ENCODE data around the gene AP1B1.

Gene AP1B1

DNA sequence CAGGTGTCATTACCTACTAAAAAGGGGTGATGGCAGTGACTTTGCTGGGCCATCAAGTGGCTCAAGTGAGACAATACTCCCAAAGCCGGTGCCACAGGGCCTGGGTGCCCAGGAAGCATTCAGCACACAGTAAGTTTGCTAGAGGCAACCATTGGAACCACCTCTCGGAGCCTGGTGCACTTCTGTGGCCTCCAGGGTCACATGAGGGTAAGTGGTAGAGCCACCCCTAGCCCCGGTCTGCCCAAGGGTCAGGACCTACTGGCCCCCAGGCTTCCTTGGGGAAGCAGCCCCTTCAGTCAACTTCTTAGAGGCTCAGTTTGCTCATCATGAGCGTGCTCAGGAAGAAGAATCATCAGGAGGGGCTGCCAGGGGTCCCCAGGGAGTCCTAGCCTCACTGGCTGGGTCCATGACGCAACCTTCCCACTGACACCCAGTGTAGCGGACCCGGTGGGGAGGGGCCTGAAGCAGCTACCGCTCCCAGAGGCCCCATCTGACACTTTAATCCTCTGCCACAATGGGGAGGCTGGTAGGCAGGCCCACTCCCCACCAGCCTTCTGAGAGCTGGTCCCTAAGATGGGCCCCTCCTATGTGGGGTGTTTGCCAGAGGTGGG, 55.4 kb downstream of the AP1B1 start:
- Histone ChIP-seq H3K27ac (ENCODE audit: low read depth, low read length) (no peak overlapping the region), H3K4me3 (ENCODE audit: low read depth, low read length) (no peak overlapping the region), H2AFZ (ENCODE audit: low read length, unreplicated experiment) (no peak overlapping the region), H3K27me3 (ENCODE audit: insufficient read depth, low read length) (no peaks in the 10 kb centered on the region), H3K79me2 (ENCODE audit: control insufficient read depth, insufficient read depth, low read length, unreplicated experiment) (no peaks in the 10 kb centered on the region), H3K36me3 (ENCODE audit: insufficient read depth, low read length) (no peaks in the 10 kb centered on the region), H3K4me1 (ENCODE audit: control insufficient read depth, insufficient read depth, low read length, unreplicated experiment) (no peaks in the 10 kb centered on the region)

DNA sequence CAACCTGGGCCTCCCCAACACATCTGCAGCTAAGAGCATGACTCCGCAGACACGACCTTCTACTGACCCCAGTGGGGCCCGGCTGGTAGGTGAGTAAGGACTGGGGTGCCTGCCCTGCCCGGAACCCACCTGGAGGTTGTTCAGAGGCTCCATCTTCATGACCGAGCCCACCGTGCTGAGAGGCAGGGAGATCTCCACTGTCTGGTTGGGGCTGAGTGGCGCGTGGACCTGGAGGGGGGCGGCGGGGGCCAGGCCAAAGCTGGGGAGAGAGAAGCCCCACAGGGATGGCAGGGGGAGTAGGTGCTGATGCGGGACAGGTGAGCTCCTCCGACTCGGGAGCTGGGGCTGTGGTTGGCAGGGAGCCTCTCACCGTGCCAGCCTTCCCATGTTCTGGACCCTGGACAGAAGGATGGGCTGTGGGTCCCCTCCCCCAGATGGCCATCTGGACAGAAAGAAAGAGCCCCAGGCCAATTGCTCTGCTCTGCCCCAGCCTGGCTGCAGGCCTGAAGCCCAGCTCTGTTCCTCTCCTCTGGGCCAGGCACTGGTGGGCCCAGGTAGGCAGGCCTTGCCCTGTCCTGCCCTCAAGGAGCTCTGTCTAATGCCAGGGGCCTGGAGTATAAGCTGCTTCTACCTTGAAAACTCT, 56.6 kb downstream of the AP1B1 start:
- no peak overlapping the region for H2AFZ ChIP-seq (ENCODE audit: low read length, unreplicated experiment)
- no peak overlapping the region for H3K4me3 ChIP-seq (ENCODE audit: low read depth, low read length)
- no peaks in the 10 kb centered on the region for H3K4me1 ChIP-seq (ENCODE audit: control insufficient read depth, insufficient read depth, low read length, unreplicated experiment)
- H3K36me3 ChIP-seq (ENCODE audit: insufficient read depth, low read length) = no peaks in the 10 kb centered on the region
- H3K27ac ChIP-seq (ENCODE audit: low read depth, low read length) = no peak overlapping the region
- no peaks in the 10 kb centered on the region for H3K27me3 ChIP-seq (ENCODE audit: insufficient read depth, low read length)
- H3K79me2 ChIP-seq (ENCODE audit: control insufficient read depth, insufficient read depth, low read length, unreplicated experiment) = no peaks in the 10 kb centered on the region

DNA sequence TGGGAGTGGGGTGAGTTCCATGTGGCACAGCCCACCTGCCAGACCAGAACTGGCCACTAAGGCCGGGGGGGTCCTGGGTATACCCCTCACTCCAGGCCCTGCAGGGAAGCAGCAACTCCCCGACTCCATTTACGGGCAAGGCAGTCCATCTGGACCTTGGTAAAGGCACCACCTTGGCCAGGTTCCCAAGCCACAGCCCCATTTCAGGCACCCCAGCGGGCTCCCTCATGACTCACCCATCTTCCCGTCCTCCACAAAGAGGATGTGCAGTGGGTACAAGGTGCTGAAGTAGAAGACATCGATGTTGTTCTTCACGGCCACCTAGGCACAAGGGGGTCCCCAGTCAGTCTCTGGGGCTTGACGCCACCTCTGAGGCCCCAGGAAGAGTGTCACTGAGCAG, 57.2 kb downstream of the AP1B1 start:
- Histone ChIP-seq H3K36me3 (ENCODE audit: insufficient read depth, low read length) (no peaks in the 10 kb centered on the region), H3K27ac (ENCODE audit: low read depth, low read length) (no peak overlapping the region), H3K79me2 (ENCODE audit: control insufficient read depth, insufficient read depth, low read length, unreplicated experiment) (no peaks in the 10 kb centered on the region), H3K4me3 (ENCODE audit: low read depth, low read length) (no peak overlapping the region), H3K4me1 (ENCODE audit: control insufficient read depth, insufficient read depth, low read length, unreplicated experiment) (no peaks in the 10 kb centered on the region), H2AFZ (ENCODE audit: low read length, unreplicated experiment) (no peak overlapping the region), H3K27me3 (ENCODE audit: insufficient read depth, low read length) (no peaks in the 10 kb centered on the region)

DNA sequence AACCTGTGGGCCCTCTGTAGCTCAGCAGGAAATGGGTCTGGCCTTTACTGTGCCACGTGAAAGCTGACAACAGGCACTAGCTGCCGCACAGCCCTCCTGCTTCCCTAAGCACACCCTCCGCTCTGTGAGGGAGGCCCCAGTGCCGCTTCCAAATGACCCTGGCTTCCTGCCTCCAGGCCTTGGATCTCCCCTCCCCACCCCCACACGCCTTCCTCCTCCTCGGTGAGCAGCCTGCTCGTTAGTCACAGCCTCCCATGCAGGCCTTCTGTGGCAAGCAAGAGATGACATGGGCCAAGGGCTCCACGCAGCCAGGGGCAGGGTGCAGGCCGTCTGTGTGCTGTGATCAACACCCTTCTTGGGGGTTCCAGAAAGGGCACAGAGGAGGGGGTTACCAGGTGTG, 57.6 kb downstream of the AP1B1 start:
- no peaks in the 10 kb centered on the region for H3K79me2 ChIP-seq (ENCODE audit: control insufficient read depth, insufficient read depth, low read length, unreplicated experiment)
- H3K27ac ChIP-seq (ENCODE audit: low read depth, low read length) = no peak overlapping the region
- H3K27me3 ChIP-seq (ENCODE audit: insufficient read depth, low read length) = no peaks in the 10 kb centered on the region
- no peaks in the 10 kb centered on the region for H3K4me1 ChIP-seq (ENCODE audit: control insufficient read depth, insufficient read depth, low read length, unreplicated experiment)
- H3K36me3 ChIP-seq (ENCODE audit: insufficient read depth, low read length) = no peaks in the 10 kb centered on the region
- H2AFZ ChIP-seq (ENCODE audit: low read length, unreplicated experiment) = no peak overlapping the region
- no peak overlapping the region for H3K4me3 ChIP-seq (ENCODE audit: low read depth, low read length)

DNA sequence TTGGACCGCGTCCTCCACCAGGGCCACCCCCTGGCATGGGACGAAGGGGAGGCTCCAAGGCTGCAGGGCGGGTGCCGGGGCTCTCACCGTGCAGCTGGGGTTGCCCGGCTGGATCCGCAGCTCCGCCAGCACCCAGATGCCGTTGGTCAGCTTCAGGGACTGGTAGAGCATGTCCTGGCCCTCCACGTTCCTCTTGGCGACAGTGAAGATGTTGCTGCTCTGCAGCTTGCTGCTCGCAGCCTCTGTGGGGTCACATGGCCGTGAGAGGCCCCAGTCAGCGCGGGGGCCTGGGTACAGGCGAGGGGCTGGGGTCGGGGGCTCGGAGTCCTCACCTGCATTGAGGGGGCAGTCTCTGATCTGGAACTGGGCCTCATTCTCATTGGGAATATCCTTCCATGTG, 58.1 kb downstream of the AP1B1 start:
- Histone ChIP-seq H3K79me2 (ENCODE audit: control insufficient read depth, insufficient read depth, low read length, unreplicated experiment) (no peaks in the 10 kb centered on the region), H3K4me1 (ENCODE audit: control insufficient read depth, insufficient read depth, low read length, unreplicated experiment) (no peaks in the 10 kb centered on the region), H3K4me3 (ENCODE audit: low read depth, low read length) (no peak overlapping the region), H2AFZ (ENCODE audit: low read length, unreplicated experiment) (no peak overlapping the region), H3K27me3 (ENCODE audit: insufficient read depth, low read length) (no peaks in the 10 kb centered on the region), H3K27ac (ENCODE audit: low read depth, low read length) (no peak overlapping the region), H3K36me3 (ENCODE audit: insufficient read depth, low read length) (no peaks in the 10 kb centered on the region)

DNA sequence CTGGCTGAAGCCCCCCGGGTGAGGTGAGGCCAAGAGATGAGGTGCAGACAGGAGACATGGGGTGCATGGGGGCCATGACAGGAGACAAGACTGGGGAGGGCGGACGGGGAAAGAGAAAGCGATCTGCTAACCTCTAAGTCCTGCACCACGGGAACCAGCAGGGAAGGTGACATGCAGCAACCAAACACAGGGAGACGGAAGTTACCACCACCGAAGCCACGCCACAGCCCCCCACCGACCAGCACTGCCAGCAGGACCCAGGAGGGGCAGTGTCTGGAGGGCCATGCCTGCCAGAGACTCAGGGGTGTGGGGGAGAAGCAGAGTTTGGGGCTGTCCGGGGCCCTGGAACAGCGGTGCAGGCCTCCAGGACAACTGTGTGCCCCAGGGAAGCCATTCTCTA, 58.8 kb downstream of the AP1B1 start:
- H3K27me3 ChIP-seq (ENCODE audit: insufficient read depth, low read length) = no peaks in the 10 kb centered on the region
- no peaks in the 10 kb centered on the region for H3K79me2 ChIP-seq (ENCODE audit: control insufficient read depth, insufficient read depth, low read length, unreplicated experiment)
- H2AFZ ChIP-seq (ENCODE audit: low read length, unreplicated experiment) = no peak overlapping the region
- H3K27ac ChIP-seq (ENCODE audit: low read depth, low read length) = no peak overlapping the region
- H3K4me1 ChIP-seq (ENCODE audit: control insufficient read depth, insufficient read depth, low read length, unreplicated experiment) = no peaks in the 10 kb centered on the region
- no peaks in the 10 kb centered on the region for H3K36me3 ChIP-seq (ENCODE audit: insufficient read depth, low read length)
- no peak overlapping the region for H3K4me3 ChIP-seq (ENCODE audit: low read depth, low read length)

DNA sequence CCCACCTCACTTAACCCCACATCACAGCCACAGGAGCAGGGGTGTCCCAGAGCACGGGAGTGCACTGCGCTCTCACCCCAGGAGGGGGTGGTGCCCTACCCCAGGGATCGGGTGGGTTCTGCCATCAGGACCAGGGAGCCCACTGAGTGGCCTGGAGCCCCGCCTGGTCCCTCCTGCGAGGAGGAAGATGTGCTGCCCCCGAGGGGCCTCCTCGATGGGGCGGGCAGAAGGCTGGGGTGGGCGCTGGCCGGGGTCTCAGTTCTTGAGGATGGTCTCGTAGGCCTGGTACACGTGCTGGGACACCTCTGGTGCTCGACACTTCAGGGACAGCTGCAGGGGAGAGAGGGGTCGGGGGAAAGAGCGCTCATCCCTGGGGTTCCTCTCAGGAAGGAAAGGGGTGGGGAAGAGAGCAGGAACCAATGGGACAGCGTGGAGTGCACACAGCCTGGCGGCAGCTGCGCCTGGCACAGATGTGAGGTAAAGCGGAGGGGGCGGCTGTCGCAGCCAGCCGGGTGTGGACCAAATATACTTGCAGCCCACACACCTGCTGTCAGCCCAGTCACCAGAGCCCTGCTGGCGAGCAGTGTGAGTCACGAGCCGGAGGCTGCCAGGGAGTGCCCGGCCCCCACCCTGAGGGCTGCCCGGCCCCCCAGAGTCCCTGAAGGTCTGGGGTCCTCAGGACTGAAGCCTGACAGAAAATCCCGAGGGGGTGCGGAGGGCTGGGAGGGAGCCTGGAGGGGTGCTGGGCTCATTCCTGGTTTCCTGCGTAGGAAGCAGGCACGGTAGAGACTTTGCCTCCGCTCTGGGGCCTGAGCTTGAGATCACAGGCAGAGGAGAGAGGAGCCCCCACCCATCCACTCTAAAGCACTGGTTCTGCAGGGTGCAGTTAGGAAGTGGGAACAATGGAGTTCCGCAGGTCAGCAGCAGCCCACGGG, 59.5 kb downstream of the AP1B1 start:
- H2AFZ ChIP-seq (ENCODE audit: low read length, unreplicated experiment) = no peak overlapping the region
- H3K36me3 ChIP-seq (ENCODE audit: insufficient read depth, low read length) = no peaks in the 10 kb centered on the region
- no peaks in the 10 kb centered on the region for H3K79me2 ChIP-seq (ENCODE audit: control insufficient read depth, insufficient read depth, low read length, unreplicated experiment)
- no peaks in the 10 kb centered on the region for H3K4me1 ChIP-seq (ENCODE audit: control insufficient read depth, insufficient read depth, low read length, unreplicated experiment)
- H3K27ac ChIP-seq (ENCODE audit: low read depth, low read length) = no peak overlapping the region
- no peak overlapping the region for H3K4me3 ChIP-seq (ENCODE audit: low read depth, low read length)
- no peaks in the 10 kb centered on the region for H3K27me3 ChIP-seq (ENCODE audit: insufficient read depth, low read length)

DNA sequence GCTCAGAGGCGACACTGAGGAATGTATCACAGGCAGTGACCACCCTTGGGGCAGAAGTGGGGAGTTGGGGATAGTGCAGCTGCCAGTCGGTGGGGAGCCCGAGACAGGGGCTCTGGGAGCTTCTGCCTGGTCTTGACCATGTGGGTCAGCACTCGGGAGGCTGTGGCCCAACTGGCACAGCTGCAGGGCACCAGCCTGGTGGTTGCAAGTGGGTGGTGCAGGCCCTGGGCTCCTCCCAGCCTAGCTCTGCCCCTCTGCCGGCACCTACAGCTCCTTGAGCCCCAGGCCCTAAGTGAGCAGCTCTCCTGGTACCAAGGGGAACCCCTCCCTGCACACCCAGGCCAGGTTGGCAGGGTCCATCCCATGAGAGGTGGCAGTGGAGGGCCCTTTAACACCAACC, 60.3 kb downstream of the AP1B1 start:
- Histone ChIP-seq H3K4me1 (ENCODE audit: control insufficient read depth, insufficient read depth, low read length, unreplicated experiment) (no peaks in the 10 kb centered on the region), H3K27ac (ENCODE audit: low read depth, low read length) (no peak overlapping the region), H3K4me3 (ENCODE audit: low read depth, low read length) (no peak overlapping the region), H3K36me3 (ENCODE audit: insufficient read depth, low read length) (no peaks in the 10 kb centered on the region), H3K79me2 (ENCODE audit: control insufficient read depth, insufficient read depth, low read length, unreplicated experiment) (no peaks in the 10 kb centered on the region), H3K27me3 (ENCODE audit: insufficient read depth, low read length) (no peaks in the 10 kb centered on the region), H2AFZ (ENCODE audit: low read length, unreplicated experiment) (no peak overlapping the region)

DNA sequence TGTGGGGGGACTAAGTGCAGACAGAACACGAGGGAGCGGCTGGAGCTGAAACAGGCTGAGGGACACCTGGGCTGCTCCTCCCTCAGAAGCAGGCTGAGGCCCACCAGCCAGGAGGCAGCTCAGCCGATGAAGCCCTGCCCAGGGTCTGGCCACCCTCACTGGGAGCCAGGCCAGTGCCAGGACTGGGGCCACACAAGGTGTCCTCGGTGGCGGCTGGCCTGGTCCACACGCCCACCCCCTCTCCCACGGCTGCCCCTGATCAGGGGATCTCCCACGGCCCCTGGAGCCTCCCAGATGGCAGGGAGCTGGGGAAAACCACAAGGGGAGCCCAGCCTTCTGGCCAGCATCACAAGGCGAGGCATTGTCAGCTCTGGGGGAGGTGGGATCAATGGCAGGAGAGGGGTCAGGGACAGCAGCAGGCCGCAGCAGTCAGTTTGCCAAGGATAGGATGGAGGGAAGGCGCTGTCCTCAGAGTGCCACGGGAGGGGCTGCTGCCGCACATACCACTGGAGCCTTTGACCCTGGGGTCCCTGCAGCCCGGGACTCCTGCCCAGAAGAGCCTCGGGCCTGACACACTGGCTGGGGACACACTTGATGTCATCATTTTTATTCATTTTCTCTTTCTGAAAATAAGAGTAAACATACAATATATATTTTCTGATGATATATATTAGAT, 61.1 kb downstream of the AP1B1 start:
- no peak overlapping the region for H3K27ac ChIP-seq (ENCODE audit: low read depth, low read length)
- no peak overlapping the region for H3K4me3 ChIP-seq (ENCODE audit: low read depth, low read length)
- no peaks in the 10 kb centered on the region for H3K79me2 ChIP-seq (ENCODE audit: control insufficient read depth, insufficient read depth, low read length, unreplicated experiment)
- H3K27me3 ChIP-seq (ENCODE audit: insufficient read depth, low read length) = no peaks in the 10 kb centered on the region
- no peaks in the 10 kb centered on the region for H3K4me1 ChIP-seq (ENCODE audit: control insufficient read depth, insufficient read depth, low read length, unreplicated experiment)
- no peak overlapping the region for H2AFZ ChIP-seq (ENCODE audit: low read length, unreplicated experiment)
- H3K36me3 ChIP-seq (ENCODE audit: insufficient read depth, low read length) = no peaks in the 10 kb centered on the region

DNA sequence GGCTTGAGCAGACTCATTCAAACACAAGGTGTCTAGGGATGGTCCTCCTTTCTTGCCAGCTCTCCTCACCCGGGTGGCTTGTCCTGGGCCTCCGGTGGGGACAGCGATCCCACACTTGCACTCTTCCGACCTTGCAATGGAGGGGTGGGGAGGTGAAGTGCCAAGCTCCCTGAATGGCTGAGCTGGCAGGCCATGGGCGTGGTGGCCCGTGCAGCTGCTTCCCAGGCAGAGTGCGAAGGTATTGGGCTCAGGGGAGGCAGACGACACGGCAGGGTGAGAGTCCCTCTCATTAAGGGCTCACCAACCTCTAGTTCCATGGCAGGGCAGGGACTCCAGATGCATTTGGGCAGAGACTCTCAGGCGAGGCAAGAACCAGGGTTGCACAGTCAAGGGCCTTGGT, 61.9 kb downstream of the AP1B1 start:
- Histone ChIP-seq H2AFZ (ENCODE audit: low read length, unreplicated experiment) (no peak overlapping the region), H3K36me3 (ENCODE audit: insufficient read depth, low read length) (no peaks in the 10 kb centered on the region), H3K4me1 (ENCODE audit: control insufficient read depth, insufficient read depth, low read length, unreplicated experiment) (no peaks in the 10 kb centered on the region), H3K27ac (ENCODE audit: low read depth, low read length) (no peak overlapping the region), H3K79me2 (ENCODE audit: control insufficient read depth, insufficient read depth, low read length, unreplicated experiment) (no peaks in the 10 kb centered on the region), H3K27me3 (ENCODE audit: insufficient read depth, low read length) (no peaks in the 10 kb centered on the region), H3K4me3 (ENCODE audit: low read depth, low read length) (no peak overlapping the region)
